HUDEP-2 (cell line): ENCODE data around the gene CMYA5.
"Not testable (repeated sequence)": the region's sequence is repeated elsewhere in the genome, so short reads cannot be mapped to it uniquely, and the experiment has no call there.

ENCODE experiments used
- DNase-seq, 76 experiments: peaks; one replicate each; lab custom pipeline; 2025; ENCODE audit not compliant: unreplicated experiment in 76 of 76; lab: John Stamatoyannopoulos, UW

CMYA5 gene

DNA sequence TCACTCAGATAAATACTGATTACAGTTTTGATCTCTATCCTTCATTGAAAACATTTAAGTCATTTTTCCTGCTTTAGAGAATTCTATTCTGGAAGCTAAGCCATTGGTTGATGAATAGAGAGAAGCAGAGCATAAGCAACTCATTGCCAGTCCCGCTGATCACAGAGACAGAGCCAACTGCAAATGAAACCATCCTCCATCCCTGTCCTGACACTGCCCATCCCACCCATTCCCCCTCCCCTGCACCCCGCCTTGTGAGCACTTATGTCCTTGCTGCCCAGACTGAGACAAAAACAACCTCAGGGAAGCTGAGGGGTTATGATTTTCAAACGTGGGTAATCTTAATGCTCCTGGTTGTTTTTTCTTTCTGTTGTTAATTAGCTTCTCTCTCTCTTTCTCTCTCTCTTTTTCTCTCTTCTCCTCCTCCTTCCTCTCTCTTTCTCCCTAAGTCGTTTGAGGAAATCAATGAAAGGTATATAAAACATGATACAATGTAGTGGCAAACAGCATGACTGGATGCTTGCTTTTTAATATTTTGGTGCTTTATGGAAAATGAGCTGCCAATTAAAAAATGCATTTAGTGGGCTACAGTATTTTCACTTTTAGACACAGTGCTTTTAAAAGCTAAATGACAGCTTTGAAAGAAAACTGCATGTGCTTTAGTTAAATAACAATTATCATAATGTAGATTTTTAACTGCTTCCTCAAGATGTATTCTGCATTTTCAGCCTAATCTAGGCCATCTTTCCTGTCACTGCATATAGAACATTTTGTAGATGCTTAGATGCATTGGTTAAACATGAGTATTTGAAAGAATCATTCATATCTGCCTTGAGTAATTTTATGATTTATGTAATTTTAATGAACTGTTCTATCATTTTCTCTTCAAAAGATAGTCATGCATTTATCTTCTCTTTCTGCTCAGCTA lies 57.3 kb downstream of the CMYA5 start:
- DNase-seq: no peak

DNA sequence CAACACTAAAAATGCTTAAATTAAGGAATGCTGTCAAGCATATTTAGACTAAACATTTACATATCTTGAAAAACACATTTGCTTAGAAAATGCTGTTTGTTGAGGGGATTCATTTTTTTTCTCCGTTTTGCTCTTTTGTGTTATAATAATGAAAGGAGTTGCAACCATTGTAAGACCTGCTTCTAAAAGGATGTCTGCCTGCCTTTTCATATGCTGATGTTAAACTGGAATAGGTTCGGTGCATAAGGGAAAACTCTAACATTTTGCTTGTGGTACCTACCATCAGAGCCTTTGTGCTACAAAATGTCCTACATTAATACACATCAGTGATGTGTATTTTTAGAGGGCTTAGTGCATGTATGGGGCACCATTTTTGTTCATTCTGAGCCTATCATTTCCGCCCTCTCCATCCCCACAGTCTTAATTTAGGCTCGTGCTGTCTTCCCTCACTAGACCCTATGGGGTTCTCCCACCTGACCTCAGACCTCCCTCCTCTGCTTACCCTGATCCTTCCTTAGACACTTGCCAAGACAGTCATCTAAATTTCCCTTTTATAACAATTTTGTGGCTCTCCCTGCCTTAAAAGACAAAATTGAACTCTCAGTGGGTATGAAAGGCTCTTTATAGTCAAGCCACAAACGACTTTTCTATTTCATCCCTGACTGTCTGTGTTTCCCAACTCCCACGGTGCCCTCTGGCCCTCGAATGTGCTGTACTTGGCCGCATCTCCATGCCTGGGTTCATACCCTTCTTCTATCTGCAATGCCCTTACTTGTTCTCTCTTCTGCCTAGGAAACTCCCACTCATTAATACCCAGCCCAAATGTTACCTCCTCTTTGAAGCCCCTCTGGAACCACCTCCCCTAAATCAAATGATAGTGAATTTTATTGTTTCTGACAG lies 61.2 kb downstream of the CMYA5 start:
- no peak for DNase-seq

DNA sequence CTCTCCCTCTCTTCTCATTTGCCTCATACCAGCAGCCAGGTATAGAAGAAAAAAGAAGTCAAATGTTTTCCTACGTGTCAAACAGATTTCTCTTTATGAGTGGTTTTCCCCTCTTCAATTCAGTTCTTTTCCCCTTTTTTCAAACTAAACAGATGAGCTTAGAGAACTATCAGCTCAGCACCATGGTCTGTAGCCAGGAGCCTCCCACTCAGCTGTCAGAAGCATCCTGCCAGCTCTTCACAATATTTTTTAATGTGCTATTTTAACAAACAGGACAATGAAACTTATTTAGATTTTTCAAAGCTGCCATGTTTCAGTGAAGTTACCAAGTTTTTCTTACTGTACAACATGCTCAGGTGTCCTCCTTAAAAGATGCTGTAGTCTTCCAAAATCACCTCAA lies 63.5 kb downstream of the CMYA5 start:
- no peak for DNase-seq

DNA sequence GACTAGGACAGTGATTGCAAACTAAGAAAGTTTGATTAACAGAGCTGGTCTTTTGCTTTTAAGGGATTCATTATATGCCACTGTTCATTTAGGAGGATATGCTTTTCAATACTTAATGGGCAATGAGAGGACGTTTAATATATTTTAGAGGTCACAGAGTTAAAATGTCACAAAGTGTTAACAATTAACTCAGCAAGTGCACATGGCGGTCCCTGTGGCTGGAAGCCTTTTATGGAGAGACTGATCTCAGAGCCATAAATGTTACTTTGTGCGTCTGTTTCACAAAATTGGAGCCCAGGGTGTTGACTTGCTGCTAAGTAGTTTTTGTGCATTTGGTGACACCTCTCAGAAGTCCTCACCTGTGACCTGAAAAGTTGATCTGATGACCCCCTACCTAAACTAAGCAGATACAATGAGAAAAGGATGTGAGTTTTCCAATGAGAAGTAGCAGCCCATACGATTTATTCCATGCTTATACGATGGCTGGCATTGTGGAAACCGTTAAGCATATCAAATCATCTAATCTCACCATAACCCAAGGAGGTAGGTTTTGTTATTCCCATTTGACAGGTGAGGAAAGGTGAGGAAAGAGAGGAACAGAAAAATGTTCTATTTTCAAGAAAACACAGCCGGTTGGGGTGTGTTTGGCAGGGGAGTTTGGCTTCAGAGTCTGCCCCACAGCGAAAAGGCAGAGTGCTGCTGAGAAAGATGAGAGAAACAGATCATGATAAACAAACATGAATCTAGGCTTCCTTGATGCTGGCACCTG lies 64.4 kb downstream of the CMYA5 start:
- no peak for DNase-seq

DNA sequence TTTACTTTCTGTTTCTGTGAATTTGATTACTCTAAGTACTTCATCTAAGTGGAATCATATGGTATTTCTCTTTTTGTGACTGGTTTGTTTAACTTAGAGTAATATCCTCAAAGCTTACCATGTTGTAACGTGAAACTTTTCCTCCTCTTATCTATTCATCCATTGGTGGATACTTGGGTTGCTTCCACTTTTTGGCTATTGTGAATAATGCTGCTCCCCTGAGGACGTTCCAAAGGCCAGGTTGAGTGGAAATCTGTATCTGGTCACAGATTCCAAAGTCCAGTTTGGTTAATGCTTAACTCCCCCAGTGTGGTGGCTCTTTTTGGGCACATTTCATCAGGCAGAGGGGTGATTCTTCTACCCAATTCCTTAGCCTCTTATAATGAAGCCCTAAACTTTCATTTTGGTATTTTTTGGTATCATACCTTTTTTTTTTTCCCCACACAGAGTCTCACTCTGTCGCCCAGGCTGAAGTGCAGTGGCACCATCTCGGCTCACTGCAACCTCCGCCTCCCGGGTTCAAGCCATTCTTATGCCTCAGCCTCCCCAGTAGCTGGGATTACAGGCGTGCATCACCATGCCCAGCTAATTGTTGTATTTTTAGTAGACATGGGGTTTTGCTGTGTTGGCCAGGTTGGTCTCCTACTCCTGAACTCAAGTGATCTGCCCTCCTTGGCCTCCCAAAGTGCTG lies 65.4 kb downstream of the CMYA5 start:
- DNase-seq: no peak

DNA sequence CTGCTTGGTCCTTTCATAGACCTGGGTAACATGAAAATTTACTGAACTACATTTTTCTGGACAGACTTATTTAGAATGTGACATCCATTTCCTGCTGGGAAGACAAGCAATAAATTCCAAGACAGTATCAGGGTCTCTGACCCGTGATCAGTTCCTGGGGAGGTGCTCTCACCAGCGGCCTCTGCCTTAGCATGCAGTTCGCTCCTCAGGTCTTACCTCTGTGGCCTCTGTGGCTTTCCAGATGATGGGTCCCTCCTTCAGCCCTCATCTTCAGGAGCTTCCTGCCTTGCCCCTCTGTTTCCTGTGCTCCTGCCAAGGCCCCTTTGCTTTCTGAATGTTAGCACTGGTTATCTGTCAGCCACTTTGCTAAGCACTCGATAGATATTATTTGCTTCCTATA lies 66.4 kb downstream of the CMYA5 start:
- no peak for DNase-seq

DNA sequence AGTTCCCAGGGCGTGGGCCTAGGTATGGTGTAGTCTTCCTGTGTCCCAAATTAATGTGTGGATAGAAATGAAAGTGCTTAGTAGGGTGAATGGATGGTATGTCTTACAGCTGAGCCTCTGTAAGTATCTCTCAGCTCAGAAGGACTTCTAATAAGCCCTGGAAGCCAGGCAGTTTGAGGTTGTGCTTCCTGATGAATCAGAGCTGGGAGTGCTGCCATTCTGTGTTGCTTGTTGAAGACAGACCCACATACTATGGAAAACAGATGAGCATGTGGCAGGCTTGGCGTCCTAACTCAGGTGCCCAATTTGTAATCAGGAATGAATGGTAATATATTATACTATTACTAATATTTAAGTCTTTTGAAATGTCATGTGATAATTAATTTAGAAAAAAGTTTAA lies 69.8 kb downstream of the CMYA5 start:
- no peak for DNase-seq

DNA sequence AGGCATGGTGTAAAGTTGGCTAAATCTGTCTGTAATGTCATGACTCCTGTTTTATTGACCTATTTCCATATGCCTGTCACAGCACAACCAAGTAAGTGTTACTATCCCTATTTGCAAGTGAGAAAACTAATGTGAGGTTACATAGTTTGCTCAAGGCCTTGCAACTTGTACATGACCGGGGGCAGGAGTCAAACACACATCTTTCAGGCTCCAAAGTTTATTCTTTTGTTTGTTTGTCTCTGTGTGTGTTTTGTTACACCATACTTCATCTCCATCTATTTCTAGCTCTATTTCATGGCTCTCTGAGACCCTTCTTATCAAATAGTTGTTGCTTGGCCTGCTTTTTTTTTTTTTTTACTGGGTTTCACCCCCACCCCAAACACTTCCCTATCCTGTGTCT lies 70.2 kb downstream of the CMYA5 start:
- DNase-seq: no peak

DNA sequence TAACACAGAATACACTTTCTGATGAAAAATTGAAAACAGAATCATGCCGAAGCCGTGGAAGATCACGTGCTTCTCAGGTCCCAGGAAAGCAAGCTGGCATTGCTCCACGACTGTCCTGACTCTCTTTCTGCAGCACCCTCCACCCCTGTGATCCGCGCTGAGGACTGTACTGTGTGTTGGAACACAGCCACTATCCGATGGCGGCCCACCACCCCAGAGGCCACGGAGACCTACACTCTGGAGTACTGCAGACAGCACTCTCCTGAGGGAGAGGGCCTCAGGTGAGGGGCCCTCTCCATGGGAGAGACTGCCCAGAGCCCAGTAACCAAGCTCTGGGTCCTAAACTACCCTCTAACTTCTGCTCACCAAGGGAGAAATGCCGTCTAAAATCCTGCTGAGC lies 73.3 kb downstream of the CMYA5 start:
- no peak for DNase-seq

DNA sequence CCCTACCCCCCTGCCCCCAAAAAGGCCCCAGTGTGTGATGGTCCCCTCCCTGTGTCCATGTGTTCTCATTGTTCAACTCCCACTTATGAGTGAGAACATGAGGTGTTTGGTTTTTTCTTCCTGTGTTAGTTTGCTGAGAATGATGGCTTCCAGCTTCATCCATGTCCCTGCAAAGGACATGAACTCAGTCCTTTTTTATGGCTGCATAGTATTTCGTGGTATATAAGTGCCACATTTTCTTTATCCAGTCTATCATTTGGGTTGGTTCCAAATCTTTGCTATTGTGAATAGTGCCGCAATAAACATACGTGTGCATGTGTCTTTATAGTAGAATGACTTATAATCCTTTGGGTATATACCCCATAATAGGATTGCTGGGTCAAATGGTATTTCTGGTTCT lies 74.5 kb downstream of the CMYA5 start:
- DNase-seq: not testable (repeated sequence)

DNA sequence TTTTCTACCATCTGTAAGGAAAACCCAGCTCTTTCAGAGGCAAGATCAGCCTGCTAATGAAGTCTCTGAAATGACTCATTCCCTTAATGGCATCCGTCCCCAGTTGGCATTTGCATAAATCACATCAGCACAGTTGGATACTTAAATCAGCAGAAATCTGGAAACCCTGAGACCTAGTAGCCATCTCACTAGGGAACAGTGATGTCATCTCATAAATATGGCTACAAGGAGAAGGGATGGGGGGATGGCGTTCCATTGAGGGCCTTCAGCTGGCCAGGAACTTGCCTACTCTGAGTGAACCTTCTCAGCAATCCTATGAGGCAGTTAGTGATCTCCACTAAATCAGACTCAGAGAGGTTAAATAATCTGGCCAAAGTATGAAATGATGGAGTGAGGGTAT lies 81.8 kb downstream of the CMYA5 start:
- no peak for DNase-seq

DNA sequence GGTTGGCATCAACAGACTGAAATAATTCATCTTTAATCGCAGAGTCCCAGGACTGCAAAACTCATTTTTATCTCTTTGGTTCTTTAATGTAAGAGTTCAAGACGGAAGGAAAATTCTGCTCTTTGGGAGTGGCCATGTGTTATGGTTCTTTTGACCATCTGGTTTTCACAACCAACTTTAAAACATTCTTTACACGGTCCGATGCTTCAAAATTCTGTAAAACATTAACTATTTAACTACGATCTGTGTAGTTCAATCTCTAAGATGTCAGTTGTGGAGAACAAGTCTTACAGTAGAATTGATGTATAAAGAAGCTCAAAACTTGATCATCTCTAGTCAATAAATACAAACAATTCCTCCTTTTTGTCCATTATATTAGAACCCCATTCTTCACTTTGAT lies 83.0 kb downstream of the CMYA5 start:
- no peak for DNase-seq

DNA sequence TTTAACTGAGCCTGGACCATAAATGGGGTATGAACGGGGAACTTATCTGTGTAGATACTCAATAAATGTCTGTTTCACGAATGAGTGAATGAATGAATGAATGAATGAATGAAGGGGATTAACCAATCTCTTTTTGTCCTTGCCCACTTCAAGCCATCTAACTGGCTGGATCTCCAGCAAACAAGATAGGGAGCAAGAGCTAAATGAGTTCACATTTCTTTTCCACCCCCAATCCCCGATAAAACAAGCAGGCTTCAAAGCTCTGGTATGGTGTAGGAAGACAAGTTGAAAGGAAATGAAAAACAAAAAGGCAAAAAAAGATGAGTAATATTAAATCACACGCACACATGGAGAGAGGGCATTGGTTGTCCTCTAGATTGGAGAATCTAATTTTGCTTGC lies 84.0 kb downstream of the CMYA5 start:
- no peak for DNase-seq

DNA sequence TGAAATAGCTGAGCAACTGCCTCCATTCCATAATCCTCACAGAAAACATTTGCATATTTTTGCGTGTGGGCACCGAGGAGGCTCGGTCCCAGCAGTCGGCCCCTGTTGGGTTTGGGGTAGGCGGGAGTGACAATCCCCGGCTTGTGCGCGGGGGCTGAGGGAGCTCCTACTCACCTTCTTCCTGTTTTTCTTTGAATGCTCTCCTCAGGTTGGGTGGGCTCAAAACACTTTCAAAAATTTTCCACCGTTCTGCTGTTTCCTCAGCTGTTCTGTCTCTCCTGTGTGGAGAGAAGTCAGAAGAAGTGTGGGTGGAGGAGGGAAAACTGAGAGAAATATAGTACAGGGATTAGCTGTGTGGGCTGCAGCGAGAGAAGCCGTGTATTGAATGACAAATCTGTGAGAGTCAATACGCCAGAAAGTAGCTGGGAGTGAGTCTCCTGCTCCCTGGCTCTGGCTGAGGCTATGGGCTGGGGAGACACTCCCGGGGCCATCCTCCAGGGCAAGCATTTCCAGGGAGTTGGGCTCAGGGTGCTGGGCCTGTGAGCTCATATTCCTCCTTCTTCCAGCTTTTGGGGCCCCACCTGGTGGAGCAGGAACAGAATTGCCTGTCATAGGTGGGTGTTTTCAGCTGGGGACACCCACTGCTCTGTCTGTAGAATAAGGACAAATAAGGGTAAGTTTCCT lies 84.7 kb downstream of the CMYA5 start:
- peak in 8 of 76 experiments; percentile 4 to 30 (median 7) for DNase-seq

DNA sequence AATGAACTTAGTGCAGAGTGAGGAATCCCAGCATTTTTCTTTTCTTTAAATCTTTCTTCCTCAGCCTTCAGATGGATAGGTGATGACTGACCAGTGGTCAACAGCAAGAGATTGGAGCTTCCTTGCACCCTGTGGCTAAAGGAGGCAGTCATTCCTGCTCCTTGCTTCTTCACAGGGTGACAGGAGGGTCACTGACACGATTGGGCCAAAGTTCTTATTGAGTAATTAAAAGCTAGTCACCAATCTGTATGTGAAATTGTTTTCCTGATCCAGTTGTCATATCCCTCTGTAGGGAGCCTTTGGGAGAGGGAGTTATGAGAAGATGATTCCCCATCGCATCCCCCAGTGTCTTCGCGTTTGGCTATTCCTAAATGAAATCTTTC lies 85.2 kb downstream of the CMYA5 start:
- DNase-seq: no peak

DNA sequence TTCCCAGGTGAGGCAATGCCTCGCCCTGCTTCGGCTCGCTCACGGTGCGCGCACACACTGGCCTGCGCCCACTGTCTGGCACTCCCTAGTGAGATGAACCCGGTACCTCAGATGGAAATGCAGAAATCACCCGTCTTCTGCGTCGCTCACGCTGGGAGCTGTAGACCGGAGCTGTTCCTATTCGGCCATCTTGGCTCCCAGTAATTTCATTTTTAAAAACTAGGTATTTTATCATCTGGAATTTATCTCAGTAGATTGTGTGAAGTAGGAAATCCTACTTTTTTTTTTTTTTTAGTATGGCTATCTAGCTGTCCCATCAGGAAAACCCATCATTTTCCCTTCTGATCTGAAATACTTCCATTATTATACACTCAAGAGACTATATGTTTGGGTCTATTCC lies 95.1 kb downstream of the CMYA5 start:
- DNase-seq: not testable (repeated sequence)

DNA sequence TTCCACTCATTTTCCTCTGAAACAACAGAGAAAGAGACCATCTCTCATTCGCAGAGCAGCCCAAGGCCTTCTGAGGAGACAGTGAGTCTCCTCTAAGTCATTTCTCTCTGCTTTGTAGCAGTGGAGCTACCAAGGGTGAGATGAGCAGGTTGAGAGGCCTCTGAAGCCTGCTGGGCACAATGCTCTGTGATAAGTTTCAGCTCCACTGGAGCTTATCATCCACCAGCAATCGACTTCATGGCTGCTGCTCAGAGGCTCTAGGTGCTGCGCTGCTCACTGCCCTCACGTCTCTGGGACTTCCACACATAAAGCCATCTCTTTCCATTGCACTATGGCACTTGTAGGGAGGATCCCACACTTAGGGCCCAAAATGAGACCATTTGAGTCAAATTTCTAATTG lies 96.3 kb downstream of the CMYA5 start:
- peak in 38 of 76 experiments; percentile 1 to 53 (median 28) for DNase-seq

DNA sequence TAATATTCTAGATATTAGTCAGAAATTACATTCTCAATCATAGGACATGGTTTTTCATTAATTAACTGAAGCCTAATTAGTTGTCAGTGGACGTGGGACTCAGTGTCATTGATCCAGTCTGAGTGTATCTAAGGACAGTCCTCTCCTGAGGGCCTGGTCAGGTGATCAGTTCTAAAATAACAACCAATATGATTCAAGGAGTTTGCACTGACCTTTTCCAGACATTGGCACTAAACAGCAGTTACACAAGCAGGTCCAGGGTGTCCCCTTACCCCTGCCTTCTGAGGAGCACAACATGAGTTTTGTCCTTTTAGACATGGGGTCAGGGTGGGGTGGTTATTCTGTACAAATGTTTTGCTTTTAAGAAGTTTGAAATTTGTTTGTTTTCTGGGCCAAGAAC lies 97.8 kb downstream of the CMYA5 start:
- DNase-seq: no peak

DNA sequence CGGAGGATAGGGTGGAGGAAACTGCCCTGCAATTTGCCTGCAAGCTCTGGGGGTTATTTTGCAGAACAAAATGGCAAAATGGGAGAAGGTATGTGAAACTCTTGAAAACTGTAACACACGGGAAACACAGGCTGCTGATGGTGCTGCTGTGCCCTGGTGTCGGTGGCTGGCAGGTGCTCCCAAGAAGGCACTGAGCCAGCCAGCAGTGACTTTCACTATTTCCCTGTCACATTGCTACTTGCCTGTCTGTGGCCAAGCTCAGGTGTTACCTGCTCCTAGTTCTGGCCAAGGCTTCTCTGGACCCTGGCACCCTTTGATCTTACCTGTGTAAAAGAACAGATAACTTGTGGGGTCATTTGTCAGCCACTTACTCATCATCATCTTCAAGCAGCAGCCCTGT lies 102.2 kb downstream of the CMYA5 start:
- no peak for DNase-seq

DNA sequence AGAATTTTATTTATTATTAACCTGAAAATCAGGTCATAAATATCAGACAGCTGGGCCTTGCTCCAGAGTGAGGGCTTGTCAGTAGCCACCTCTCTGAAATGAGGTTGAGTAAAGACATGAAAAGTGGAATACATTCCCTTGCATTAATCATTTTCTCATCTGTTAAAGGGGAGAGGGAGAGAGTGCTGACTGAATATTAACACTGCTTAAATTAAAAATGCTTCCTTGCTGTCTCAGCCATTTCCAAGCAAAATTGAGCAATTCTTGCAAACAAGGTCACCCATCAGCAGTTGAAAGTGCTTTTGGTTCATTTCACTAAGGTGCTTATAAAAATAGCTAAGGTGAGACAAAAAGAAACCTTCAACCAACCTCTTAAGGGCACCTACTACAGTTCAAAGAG lies 102.8 kb downstream of the CMYA5 start:
- no peak for DNase-seq
